Neural progenitor cell (in vitro differentiated cells): ENCODE results near the gene HOXC9. TPM values are rescaled to one million over a fixed set of nuclear protein-coding genes. Genes with fewer than 3 reads are reported as not detected.

ENCODE experiments used
- DNase-seq: peaks from one replicate; pipeline ENCODE4 v3.0.0-alpha.2; 2016; ENCODE audit warnings: low spot score
- H2AFZ ChIP-seq: fragments of 200-600 bp; sonication (generic); replicated peaks from 2 replicates; pipeline ENCODE4 v1.6.1; 2016; ENCODE audit warnings: antibody characterized with exemption
- H3F3A ChIP-seq: fragments of 200-600 bp; sonication (generic); 2 replicates; pipeline ENCODE4 v1.6.1; 2016; ENCODE audit warnings: antibody characterized with exemption, low read depth
- H3K27ac ChIP-seq: fragments of 200-600 bp; sonication (generic); 2 replicates; pipeline ENCODE4 v1.5.1; 2016; ENCODE audit warnings: mild to moderate bottlenecking
- H3K27me3 ChIP-seq: fragments of 200-600 bp; sonication (generic); 2 replicates; pipeline ENCODE4 v1.6.1; 2016; ENCODE audit warnings: mild to moderate bottlenecking, moderate library complexity
- H3K36me3 ChIP-seq: fragments of 200-600 bp; sonication (generic); 2 replicates; pipeline ENCODE4 v1.5.1; 2016
- H3K4me1 ChIP-seq: fragments of 200-600 bp; sonication (generic); 2 replicates; pipeline ENCODE4 v1.6.1; 2016; ENCODE audit warnings: mixed run types
- H3K4me2 ChIP-seq: fragments of 200-600 bp; sonication (generic); 2 replicates; pipeline ENCODE4 v1.6.1; 2016
- H3K4me3 ChIP-seq: fragments of 200-600 bp; sonication (generic); 2 replicates; pipeline ENCODE4 v1.5.1; 2016
- H3K79me2 ChIP-seq: fragments of 200-600 bp; sonication (generic); 2 replicates; pipeline ENCODE4 v1.6.1; 2016; ENCODE audit warnings: low read depth
- H3K9ac ChIP-seq: fragments of 200-600 bp; sonication (generic); 2 replicates; pipeline ENCODE4 v1.6.1; 2016
- H3K9me3 ChIP-seq: fragments of 200-600 bp; sonication (generic); 2 replicates; pipeline ENCODE4 v1.5.1; 2016; ENCODE audit warnings: low read depth
- H4K20me1 ChIP-seq: fragments of 200-600 bp; sonication (generic); 2 replicates; pipeline ENCODE4 v1.6.1; 2016; ENCODE audit warnings: low read depth
- H3K27ac Mint-ChIP-seq: 3 replicates; pipeline ENCODE4 v1.8.0; 2021; ENCODE audit warnings: mixed read lengths
- H3K27me3 Mint-ChIP-seq: 2 replicates; pipeline ENCODE4 v1.8.0; 2022; ENCODE audit warnings: low read depth, mild to moderate bottlenecking, inconsistent platforms, moderate library complexity, mixed read lengths; ENCODE audit not compliant: insufficient read depth
- H3K36me3 Mint-ChIP-seq: 3 replicates; pipeline ENCODE4 v1.8.0; 2021; ENCODE audit warnings: mixed read lengths
- H3K4me1 Mint-ChIP-seq: 3 replicates; pipeline ENCODE4 v1.8.0; 2021; ENCODE audit warnings: mixed read lengths
- H3K4me3 Mint-ChIP-seq: 3 replicates; pipeline ENCODE4 v1.8.0; 2021; ENCODE audit warnings: mild to moderate bottlenecking, moderate library complexity, mixed read lengths
- H3K9me3 Mint-ChIP-seq: 3 replicates; pipeline ENCODE4 v1.8.0; 2020; ENCODE audit warnings: mixed read lengths
- EZH2 ChIP-seq: fragments of 200-600 bp; sonication (generic); IDR thresholded peaks from 2 replicates; pipeline ENCODE4 v1.6.1; 2017; ENCODE audit warnings: antibody characterized with exemption, mild to moderate bottlenecking, moderate library complexity
- EZH2phosphoT487 ChIP-seq: fragments of 200-600 bp; sonication (generic); IDR thresholded peaks from 2 replicates; pipeline ENCODE4 v1.6.1; 2017; ENCODE audit warnings: antibody characterized with exemption
- total RNA-seq: library from RNA; depleted of rRNA; stranded (reverse); fragments of >200 nt; gene quantifications from 2 replicates; pipeline ENCODE4 v1.2.3, GENCODE V29; 2015; ENCODE audit warnings: low replicate concordance
- TF ChIP-seq, protein P1 (sequence below): fragments of 200-600 bp; sonication (generic); IDR thresholded peaks from 2 replicates; pipeline ENCODE4 v1.5.1; 2017; ENCODE audit warnings: antibody characterized with exemption, mild to moderate bottlenecking

Gene HOXC9
- total RNA-seq, 1 donor from 2014 or later = not detected

DNA sequence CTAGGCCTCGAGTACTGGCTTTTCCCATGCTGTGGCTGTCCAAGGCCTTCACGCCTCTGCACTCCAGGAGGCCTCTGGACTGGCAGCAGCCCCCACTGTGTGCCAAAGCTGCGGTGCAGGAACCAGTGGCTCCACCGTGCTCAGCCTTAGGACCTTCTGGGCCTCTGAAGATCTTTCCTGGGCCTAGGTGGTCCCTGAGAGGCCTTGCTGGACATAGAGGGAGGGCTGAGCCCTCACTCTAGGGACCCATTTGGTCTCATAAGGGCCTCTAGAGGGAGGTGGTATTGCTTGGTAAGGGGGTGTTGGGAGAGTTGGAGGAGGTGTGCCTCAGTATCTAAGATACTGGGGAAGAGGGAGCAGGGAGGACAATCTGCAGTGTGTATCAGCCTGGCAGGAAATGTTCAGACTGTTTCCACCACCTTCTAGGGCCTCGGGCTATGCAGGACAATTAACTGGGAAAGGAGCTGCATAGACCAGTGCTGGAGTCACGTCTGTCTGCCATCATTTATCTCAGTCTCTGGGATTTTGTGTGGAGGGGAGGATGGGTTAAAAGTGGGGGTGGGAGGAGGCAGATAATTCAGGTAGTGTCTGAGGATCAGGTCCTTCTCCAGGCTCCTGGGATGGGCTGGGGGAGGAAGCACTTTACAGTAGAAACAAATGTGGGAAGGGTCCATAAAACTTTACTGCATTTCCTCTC is 35.8 kb downstream of the HOXC9 start:
- H3F3A ChIP-seq = no peaks in the 10 kb centered on the region
- Mint-ChIP-seq H3K27me3 (peaks cover 88% of the 10 kb centered on the region), H3K4me3 (no peak overlapping the region), H3K36me3 (no peaks in the 10 kb centered on the region), H3K4me1 (no peaks in the 10 kb centered on the region), H3K9me3 (peaks cover 15% of the 10 kb centered on the region), H3K27ac (peak overlapping the region; percentile 29)
- peaks cover 63% of the 10 kb centered on the region for H4K20me1 ChIP-seq
- H3K27ac ChIP-seq = no peak overlapping the region
- no peaks in the 10 kb centered on the region for H3K4me1 ChIP-seq
- H3K4me2 ChIP-seq = no peak overlapping the region
- peaks cover 100% of the 10 kb centered on the region for H3K27me3 ChIP-seq
- H3K9me3 ChIP-seq = no peaks in the 10 kb centered on the region
- H3K9ac ChIP-seq = no peak overlapping the region
- H3K4me3 ChIP-seq = no peak overlapping the region
- H2AFZ ChIP-seq = no peak overlapping the region
- no peaks in the 10 kb centered on the region for H3K36me3 ChIP-seq
- DNase-seq = no peak
- no peaks in the 10 kb centered on the region for H3K79me2 ChIP-seq
- TF ChIP-seq EZH2 (no peak), EZH2phosphoT487 (no peak)
- TF ChIP-seq, protein P1, sequence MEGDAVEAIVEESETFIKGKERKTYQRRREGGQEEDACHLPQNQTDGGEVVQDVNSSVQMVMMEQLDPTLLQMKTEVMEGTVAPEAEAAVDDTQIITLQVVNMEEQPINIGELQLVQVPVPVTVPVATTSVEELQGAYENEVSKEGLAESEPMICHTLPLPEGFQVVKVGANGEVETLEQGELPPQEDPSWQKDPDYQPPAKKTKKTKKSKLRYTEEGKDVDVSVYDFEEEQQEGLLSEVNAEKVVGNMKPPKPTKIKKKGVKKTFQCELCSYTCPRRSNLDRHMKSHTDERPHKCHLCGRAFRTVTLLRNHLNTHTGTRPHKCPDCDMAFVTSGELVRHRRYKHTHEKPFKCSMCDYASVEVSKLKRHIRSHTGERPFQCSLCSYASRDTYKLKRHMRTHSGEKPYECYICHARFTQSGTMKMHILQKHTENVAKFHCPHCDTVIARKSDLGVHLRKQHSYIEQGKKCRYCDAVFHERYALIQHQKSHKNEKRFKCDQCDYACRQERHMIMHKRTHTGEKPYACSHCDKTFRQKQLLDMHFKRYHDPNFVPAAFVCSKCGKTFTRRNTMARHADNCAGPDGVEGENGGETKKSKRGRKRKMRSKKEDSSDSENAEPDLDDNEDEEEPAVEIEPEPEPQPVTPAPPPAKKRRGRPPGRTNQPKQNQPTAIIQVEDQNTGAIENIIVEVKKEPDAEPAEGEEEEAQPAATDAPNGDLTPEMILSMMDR = no peak

DNA sequence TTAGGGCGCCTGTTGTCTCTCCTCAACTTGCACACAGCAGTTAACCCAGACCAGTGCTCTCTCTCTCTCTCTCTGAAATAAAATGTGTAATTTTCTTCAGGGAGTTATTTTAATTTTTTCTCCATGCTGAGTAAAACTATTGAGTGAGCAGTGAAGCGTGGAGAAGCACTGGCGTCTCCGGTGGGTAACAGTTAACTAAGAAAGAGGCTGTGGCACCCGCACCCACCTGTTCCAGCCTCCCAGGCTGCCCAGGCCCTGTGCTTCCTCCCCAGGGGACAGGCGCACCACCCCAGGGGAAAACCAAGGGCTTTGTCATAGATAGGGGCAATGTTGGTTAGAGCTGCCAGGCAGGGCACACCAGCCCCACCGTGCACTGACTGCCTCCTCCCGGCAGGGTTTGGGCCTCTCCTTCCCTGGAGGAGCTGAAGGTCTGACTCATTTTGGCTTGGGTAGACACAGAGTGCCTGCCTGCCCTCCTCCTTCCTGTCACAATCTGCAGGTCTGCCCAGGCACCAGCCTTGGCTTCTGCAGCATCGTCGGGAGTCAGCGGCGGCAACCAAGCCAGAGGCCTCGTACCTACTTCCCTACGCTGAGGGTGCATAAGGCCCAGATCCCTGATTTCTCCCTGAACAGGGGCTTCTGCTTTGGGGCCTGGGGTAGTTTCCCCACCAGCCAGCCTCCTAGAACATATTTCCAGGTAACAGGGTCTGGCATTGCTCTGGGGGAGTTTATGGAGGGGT is 36.8 kb downstream of the HOXC9 start:
- Histone ChIP-seq H3K9me3 (no peaks in the 10 kb centered on the region), H3K27ac (no peak overlapping the region), H4K20me1 (peaks cover 54% of the 10 kb centered on the region), H3K4me1 (no peaks in the 10 kb centered on the region), H3K27me3 (peaks cover 100% of the 10 kb centered on the region), H3K36me3 (no peaks in the 10 kb centered on the region), H3K4me2 (no peak overlapping the region), H3F3A (no peaks in the 10 kb centered on the region), H3K9ac (no peak overlapping the region), H3K79me2 (no peaks in the 10 kb centered on the region), H3K4me3 (no peak overlapping the region), H2AFZ (no peak overlapping the region)
- no peak for DNase-seq
- Mint-ChIP-seq H3K36me3 (no peaks in the 10 kb centered on the region), H3K27ac (no peak overlapping the region), H3K4me1 (no peaks in the 10 kb centered on the region), H3K4me3 (no peak overlapping the region), H3K27me3 (peaks cover 89% of the 10 kb centered on the region), H3K9me3 (peaks cover 15% of the 10 kb centered on the region)
- TF ChIP-seq, protein P1 = no peak
- TF ChIP-seq EZH2phosphoT487 (peak; percentile 77), EZH2 (peak; percentile 23)

DNA sequence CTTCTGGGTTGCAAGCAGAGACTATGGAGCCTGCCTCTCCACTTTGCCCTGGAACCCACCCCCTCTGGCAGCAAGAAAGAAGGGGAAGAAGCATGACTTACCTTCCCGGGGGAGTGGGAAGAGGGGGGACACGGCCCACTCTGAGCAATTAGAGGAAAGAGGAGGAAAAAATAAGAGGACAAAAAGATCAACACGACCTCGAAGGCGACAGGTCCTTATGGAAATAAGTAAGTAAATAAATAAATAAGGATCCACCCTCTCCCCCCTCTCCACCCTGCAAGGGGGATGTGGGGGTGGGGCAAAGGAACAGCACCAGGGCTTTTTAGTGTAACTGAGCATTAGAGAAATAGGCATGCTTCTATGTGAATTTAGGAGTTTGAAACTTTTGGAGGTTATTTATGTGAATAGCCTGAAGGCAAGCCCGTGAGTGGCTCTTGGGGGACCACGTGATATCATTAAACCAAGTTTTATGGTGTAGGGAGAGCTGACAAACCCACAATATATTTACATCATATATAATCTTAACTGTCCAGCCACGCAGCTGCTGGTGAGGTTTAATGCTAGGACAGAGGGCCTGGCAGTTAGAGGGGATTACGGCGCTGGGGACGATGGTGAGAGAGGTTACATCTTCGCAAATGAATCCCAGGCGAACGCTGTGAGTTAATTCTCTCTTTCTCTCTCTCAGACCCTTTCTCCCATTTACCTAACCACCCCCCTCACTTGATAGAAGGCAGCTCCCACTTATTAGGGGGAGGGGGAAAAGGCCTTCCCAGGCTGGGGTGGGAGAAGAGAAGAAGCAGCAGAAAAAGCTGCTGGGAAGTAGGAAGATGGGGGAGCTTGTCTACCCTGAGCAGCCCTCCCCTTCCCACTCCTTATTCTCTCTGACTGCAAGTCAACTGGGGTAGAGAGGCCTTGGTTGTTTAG is 37.7 kb downstream of the HOXC9 start:
- no peaks in the 10 kb centered on the region for H3K79me2 ChIP-seq
- no peaks in the 10 kb centered on the region for H3K4me1 Mint-ChIP-seq
- H3K36me3 ChIP-seq = no peaks in the 10 kb centered on the region
- H3K4me3 ChIP-seq = no peak overlapping the region
- peaks cover 89% of the 10 kb centered on the region for H3K27me3 Mint-ChIP-seq
- H3K9ac ChIP-seq = no peak overlapping the region
- peaks cover 52% of the 10 kb centered on the region for H4K20me1 ChIP-seq
- TF ChIP-seq EZH2 (no peak), EZH2phosphoT487 (peak; percentile 67)
- no peaks in the 10 kb centered on the region for H3K36me3 Mint-ChIP-seq
- H2AFZ ChIP-seq = no peak overlapping the region
- H3K4me3 Mint-ChIP-seq = no peak overlapping the region
- H3K4me2 ChIP-seq = no peak overlapping the region
- no peaks in the 10 kb centered on the region for H3F3A ChIP-seq
- H3K9me3 ChIP-seq = no peaks in the 10 kb centered on the region
- H3K27ac ChIP-seq = no peak overlapping the region
- DNase-seq = no peak
- peaks cover 100% of the 10 kb centered on the region for H3K27me3 ChIP-seq
- peaks cover 12% of the 10 kb centered on the region for H3K9me3 Mint-ChIP-seq
- no peaks in the 10 kb centered on the region for H3K4me1 ChIP-seq
- H3K27ac Mint-ChIP-seq = no peak overlapping the region
